Measurements from ENCODE around the gene SPIB. TPM values are rescaled to one million over a fixed set of nuclear protein-coding genes. Genes with fewer than 3 reads are reported as not detected.
"Not testable (repeated sequence)": the region's sequence is repeated elsewhere in the genome, so short reads cannot be mapped to it uniquely, and the experiment has no call there.

Gene SPIB
- total RNA-seq, 1 donor = not detected

- no peak for DNase-seq (ENCODE audit: low read depth)
- TF ChIP-seq, protein P1, sequence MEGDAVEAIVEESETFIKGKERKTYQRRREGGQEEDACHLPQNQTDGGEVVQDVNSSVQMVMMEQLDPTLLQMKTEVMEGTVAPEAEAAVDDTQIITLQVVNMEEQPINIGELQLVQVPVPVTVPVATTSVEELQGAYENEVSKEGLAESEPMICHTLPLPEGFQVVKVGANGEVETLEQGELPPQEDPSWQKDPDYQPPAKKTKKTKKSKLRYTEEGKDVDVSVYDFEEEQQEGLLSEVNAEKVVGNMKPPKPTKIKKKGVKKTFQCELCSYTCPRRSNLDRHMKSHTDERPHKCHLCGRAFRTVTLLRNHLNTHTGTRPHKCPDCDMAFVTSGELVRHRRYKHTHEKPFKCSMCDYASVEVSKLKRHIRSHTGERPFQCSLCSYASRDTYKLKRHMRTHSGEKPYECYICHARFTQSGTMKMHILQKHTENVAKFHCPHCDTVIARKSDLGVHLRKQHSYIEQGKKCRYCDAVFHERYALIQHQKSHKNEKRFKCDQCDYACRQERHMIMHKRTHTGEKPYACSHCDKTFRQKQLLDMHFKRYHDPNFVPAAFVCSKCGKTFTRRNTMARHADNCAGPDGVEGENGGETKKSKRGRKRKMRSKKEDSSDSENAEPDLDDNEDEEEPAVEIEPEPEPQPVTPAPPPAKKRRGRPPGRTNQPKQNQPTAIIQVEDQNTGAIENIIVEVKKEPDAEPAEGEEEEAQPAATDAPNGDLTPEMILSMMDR (IDR thresholded peaks at IDR 0.05; ENCODE audit: insufficient read depth, low read depth, low read length) = no peak
- H3K4me3 ChIP-seq (ENCODE audit: low read depth, low read length) = no peak overlapping the region
These were observed 14.8 kb downstream of the SPIB start for GRCh38 chr19:50433201-50434180.

GRCh38 chr19:50434525-50434924 lies 15.8 kb downstream of the SPIB start:
- no peak overlapping the region for H3K4me3 ChIP-seq (ENCODE audit: low read depth, low read length)
- TF ChIP-seq, protein P1 (IDR thresholded peaks at IDR 0.05; ENCODE audit: insufficient read depth, low read depth, low read length) = no peak
- no peak for DNase-seq (ENCODE audit: low read depth)

GRCh38 chr19:50435221-50435620 lies 16.5 kb downstream of the SPIB start:
- no peak for DNase-seq (ENCODE audit: low read depth)
- H3K4me3 ChIP-seq (ENCODE audit: low read depth, low read length) = no peak overlapping the region
- TF ChIP-seq, protein P1 (IDR thresholded peaks at IDR 0.05; ENCODE audit: insufficient read depth, low read depth, low read length) = no peak

GRCh38 chr19:50435627-50436026 lies 16.9 kb downstream of the SPIB start:
- no peak overlapping the region for H3K4me3 ChIP-seq (ENCODE audit: low read depth, low read length)
- DNase-seq (ENCODE audit: low read depth) = no peak
- TF ChIP-seq, protein P1 (IDR thresholded peaks at IDR 0.05; ENCODE audit: insufficient read depth, low read depth, low read length) = no peak

- no peak for DNase-seq (ENCODE audit: low read depth)
- H3K4me3 ChIP-seq (ENCODE audit: low read depth, low read length) = no peak overlapping the region
- TF ChIP-seq, protein P1 (IDR thresholded peaks at IDR 0.05; ENCODE audit: insufficient read depth, low read depth, low read length) = no peak
These were observed 19.2 kb downstream of the SPIB start for GRCh38 chr19:50437862-50438449.

- DNase-seq (ENCODE audit: low read depth); H3K4me3 ChIP-seq (ENCODE audit: low read depth, low read length): not testable (repeated sequence)
These were observed 20.4 kb downstream of the SPIB start for GRCh38 chr19:50439130-50439529.

DNA sequence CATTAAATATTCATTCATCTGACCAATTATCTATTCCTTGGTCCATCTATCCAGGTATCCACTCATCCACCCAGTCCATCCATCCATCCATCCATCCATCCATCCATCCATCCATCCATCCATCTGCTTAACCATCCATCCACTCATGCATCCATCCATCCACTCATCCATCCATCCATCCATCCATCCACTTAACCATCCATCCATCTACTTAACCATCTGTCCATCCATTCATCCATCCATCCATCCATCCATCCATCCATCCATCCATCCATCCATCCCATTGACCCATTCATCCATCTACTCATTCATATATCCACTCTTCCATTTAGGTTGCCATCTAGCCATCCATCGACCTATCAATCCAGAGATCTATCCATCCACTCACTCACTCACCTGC lies 25.3 kb downstream of the SPIB start:
- H3K4me3 ChIP-seq (ENCODE audit: low read depth, low read length) = no peak overlapping the region
- no peak for DNase-seq (ENCODE audit: low read depth)
- TF ChIP-seq, protein P1 (IDR thresholded peaks at IDR 0.05; ENCODE audit: insufficient read depth, low read depth, low read length) = no peak

Measured in fibroblast of villous mesenchyme (primary cell).